Tibial artery (tissue), 4 donors: ENCODE data around the gene VSIG1.

Experiments
- DNase-seq, 2 donors: peaks; one replicate each; pipeline ENCODE4 v3.0.0-alpha.2; 2019
- H3K27ac ChIP-seq, 2 donors: fragments of 200-600 bp; sonication (generic) in 1 of 2; 1 replicate in 1 of 2; 2 replicates in 1 of 2; pipeline ENCODE4 v1.5.1; 2018 to 2019; ENCODE audit warnings: mild to moderate bottlenecking in 1 of 2
- H3K27me3 ChIP-seq, 2 donors: fragments of 200-600 bp; sonication (generic) in 1 of 2; one replicate each; pipeline versions ENCODE4 v1.5.1 to v1.6.0; 2016 to 2019
- H3K36me3 ChIP-seq, 3 donors: fragments of 200-600 bp; sonication (generic) in 2 of 3; one replicate each; pipeline ENCODE4 v1.5.1; 2016 to 2019; ENCODE audit warnings: mild to moderate bottlenecking in 2 of 3
- H3K4me1 ChIP-seq, 4 donors: fragments of 200-600 bp; sonication (generic) in 2 of 4; 1 replicate in 3 of 4; 2 replicates in 1 of 4; pipeline ENCODE4 v1.5.1; 2016 to 2019
- H3K4me3 ChIP-seq, 2 donors: fragments of 200-600 bp; sonication (generic) in 1 of 2; 1 replicate in 1 of 2; 2 replicates in 1 of 2; pipeline ENCODE4 v1.5.1; 2018 to 2019; ENCODE audit warnings: mild to moderate bottlenecking in 2 of 2
- H3K9me3 ChIP-seq, 3 donors: fragments of 200-600 bp; sonication (generic) in 1 of 3; one replicate each; pipeline ENCODE4 v1.5.1; 2016 to 2019
- intact Hi-C: fragments of 100-400 bp; cut with DNase I; formaldehyde crosslinking; loops from one replicate; pipeline ENCODE4 v1.15.0; 2023; ENCODE audit warnings: low total_unique reads
- TF ChIP-seq, protein P1 (sequence below), 2 experiments: fragments of 200-600 bp in 1 of 2; fragments of 450-650 bp in 1 of 2; IDR thresholded peaks; one replicate each; pipeline ENCODE4 v1.5.1; 2017 to 2019; ENCODE audit warnings: antibody characterized with exemption in 2 of 2, mild to moderate bottlenecking in 1 of 2, moderate library complexity in 1 of 2

The VSIG1 gene

DNA sequence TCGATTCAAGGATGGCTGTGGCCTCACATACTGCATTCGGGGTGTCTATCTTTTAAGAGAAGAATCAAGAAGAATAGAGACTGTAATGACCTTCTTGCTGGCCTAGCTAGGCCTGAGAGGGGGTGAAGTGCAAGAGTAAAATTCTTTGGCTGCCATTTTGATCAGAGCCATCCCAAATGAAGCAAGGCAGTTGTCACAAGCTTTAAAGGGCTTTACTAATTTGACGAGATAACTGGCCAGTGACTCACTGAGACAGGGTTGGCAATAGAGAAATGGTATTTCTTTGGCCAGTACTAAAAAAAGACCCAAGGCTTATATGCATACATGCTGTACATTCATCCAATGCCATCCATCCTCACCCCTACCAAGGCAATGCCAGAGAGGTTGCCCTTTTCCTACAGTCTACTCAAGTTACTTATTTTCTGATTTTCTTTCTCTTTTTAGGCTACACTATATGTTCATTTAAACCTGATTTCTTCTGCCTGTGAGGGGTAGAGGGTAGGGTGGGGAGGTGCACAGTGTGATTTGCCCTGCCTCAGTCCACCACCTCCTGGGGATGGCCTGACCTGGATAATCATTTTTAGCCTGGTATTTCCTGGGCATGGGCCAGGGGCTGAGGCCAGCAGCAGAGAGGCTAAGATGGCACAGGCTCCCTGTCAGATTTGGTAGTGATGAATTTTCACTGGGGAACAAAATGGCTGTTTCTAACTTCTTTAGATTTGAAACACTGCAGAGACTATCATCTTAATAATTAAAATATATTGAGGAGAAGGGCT is 78.9 kb downstream of the VSIG1 start:
- no peaks in the 10 kb centered on the region for H3K27me3 ChIP-seq
- no peaks in the 10 kb centered on the region for H3K9me3 ChIP-seq
- no peak for DNase-seq
- no peak overlapping the region for H3K27ac ChIP-seq
- TF ChIP-seq, protein P1, sequence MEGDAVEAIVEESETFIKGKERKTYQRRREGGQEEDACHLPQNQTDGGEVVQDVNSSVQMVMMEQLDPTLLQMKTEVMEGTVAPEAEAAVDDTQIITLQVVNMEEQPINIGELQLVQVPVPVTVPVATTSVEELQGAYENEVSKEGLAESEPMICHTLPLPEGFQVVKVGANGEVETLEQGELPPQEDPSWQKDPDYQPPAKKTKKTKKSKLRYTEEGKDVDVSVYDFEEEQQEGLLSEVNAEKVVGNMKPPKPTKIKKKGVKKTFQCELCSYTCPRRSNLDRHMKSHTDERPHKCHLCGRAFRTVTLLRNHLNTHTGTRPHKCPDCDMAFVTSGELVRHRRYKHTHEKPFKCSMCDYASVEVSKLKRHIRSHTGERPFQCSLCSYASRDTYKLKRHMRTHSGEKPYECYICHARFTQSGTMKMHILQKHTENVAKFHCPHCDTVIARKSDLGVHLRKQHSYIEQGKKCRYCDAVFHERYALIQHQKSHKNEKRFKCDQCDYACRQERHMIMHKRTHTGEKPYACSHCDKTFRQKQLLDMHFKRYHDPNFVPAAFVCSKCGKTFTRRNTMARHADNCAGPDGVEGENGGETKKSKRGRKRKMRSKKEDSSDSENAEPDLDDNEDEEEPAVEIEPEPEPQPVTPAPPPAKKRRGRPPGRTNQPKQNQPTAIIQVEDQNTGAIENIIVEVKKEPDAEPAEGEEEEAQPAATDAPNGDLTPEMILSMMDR (IDR thresholded peaks at IDR 0.05): no peak
- no peak overlapping the region for H3K4me3 ChIP-seq
- intact Hi-C loops: no loop called here
- peaks cover 0 to 11% (median 0%) of the 10 kb centered on the region in 4 donors for H3K4me1 ChIP-seq
- H3K36me3 ChIP-seq: no peaks in the 10 kb centered on the region

DNA sequence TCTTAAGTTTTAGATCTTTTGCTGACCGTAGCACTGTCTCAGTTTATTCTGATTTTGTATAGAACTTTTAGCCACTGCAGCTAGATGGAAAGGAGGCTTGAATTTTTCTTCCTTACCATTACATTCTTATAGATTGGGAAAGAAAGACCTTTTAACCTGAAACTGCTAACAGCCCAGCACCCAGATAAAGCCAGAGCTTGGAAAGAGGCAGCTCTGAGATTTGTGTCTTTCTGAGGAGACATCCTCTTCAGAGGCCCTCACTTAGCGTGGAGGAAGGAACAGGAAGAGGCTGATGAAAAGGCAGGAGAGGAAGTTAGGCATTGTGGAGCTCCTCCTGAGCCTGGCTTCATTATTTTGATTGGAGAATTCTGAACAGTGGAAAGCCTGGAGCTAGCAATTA is 81.8 kb downstream of the VSIG1 start:
- Histone ChIP-seq H3K36me3 (no peaks in the 10 kb centered on the region), H3K27me3 (no peaks in the 10 kb centered on the region), H3K9me3 (no peaks in the 10 kb centered on the region), H3K4me1 (peaks cover 0 to 2% (median 0%) of the 10 kb centered on the region in 4 donors), H3K27ac (no peak overlapping the region), H3K4me3 (no peak overlapping the region)
- no peak for DNase-seq
- TF ChIP-seq, protein P1 (IDR thresholded peaks at IDR 0.05): no peak
- intact Hi-C loops: no loop called here

DNA sequence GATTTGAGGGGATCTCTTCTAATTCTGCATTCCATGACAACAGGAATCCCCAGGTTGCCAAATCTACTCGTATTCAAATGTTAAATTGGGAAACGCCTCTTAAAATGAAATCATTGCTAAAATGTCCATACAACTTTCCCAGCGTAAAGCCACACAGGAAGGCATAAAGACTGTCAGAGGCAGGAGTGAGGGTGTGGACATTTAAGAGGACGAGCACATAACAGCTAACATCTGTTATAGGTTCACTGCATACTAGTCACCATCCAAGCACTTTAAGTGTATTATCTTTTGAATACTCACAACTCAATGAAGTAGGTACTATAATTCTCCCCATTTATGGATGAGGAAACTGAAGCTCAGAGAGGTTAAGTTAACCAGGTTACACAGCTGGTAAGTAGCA is 82.3 kb downstream of the VSIG1 start:
- Histone ChIP-seq H3K4me3 (no peak overlapping the region), H3K4me1 (no peaks in the 10 kb centered on the region), H3K27me3 (no peaks in the 10 kb centered on the region), H3K27ac (no peak overlapping the region), H3K9me3 (no peaks in the 10 kb centered on the region), H3K36me3 (no peaks in the 10 kb centered on the region)
- TF ChIP-seq, protein P1 (IDR thresholded peaks at IDR 0.05): no peak
- no peak for DNase-seq
- intact Hi-C loops: no loop called here
